Liver (tissue), 3 donors: ENCODE measurements around the gene SETD7.

Source experiments
- ATF3 ChIP-seq: IDR thresholded peaks from 2 replicates; pipeline ENCODE4 v1.6.1; 2016; ENCODE audit warnings: antibody characterized with exemption
- CTCF ChIP-seq: fragments of 150-350 bp; IDR thresholded peaks from 2 replicates; pipeline ENCODE4 v1.5.1; 2017; ENCODE audit warnings: improper control_type of control experiment, low read depth, low read length; ENCODE audit not compliant: missing input control
- EGR1 ChIP-seq, 2 donors: IDR thresholded peaks; 2 replicates each; pipeline ENCODE4 v1.6.1; 2016 to 2018; ENCODE audit warnings: antibody characterized with exemption in 2 of 2, low read depth in 2 of 2
- FOXA1 ChIP-seq: IDR thresholded peaks from 2 replicates; pipeline ENCODE4 v1.6.1; 2016; ENCODE audit warnings: antibody characterized with exemption
- GABPA ChIP-seq, 2 donors: IDR thresholded peaks in 1 of 2; conservative IDR thresholded peaks in 1 of 2; 2 replicates each; pipeline ENCODE4 v1.6.1; 2016; ENCODE audit warnings: antibody characterized with exemption in 2 of 2, mild to moderate bottlenecking in 1 of 2, moderate library complexity in 1 of 2
- HNF4A ChIP-seq, 2 donors: conservative IDR thresholded peaks; 2 replicates each; pipeline ENCODE4 v1.6.1; 2016; ENCODE audit warnings: antibody characterized with exemption in 2 of 2, mild to moderate bottlenecking in 2 of 2
- JUND ChIP-seq, 2 donors: IDR thresholded peaks; 2 replicates each; pipeline ENCODE4 v1.6.1; 2016; ENCODE audit warnings: antibody characterized with exemption in 2 of 2
- RAD21 ChIP-seq, 2 donors: IDR thresholded peaks; 2 replicates each; pipeline ENCODE4 v1.6.1; 2016; ENCODE audit warnings: antibody characterized with exemption in 2 of 2, mild to moderate bottlenecking in 2 of 2
- REST ChIP-seq: IDR thresholded peaks from 2 replicates; pipeline ENCODE4 v1.6.1; 2016; ENCODE audit warnings: antibody characterized with exemption, mild to moderate bottlenecking
- TAF1 ChIP-seq: conservative IDR thresholded peaks from 2 replicates; pipeline ENCODE4 v1.6.1; 2016; ENCODE audit warnings: antibody characterized with exemption, mild to moderate bottlenecking
- YY1 ChIP-seq: IDR thresholded peaks from 2 replicates; pipeline ENCODE4 v1.6.1; 2016; ENCODE audit warnings: antibody characterized with exemption, mild to moderate bottlenecking
- donor health status: healthy.
- donor health status: healthy.

GRCh38 chr4:139488442-139488841 is 67.6 kb downstream of the SETD7 start:
- TF ChIP-seq CTCF (no peak), RAD21 (IDR thresholded peaks at IDR 0.05) (no peak), REST (no peak), TAF1 (no peak), HNF4A (conservative IDR thresholded peaks at IDR 0.05) (no peak), FOXA1 (no peak), EGR1 (IDR thresholded peaks at IDR 0.05; ENCODE audit: low read depth in 2 of 2) (no peak), GABPA (IDR thresholded peaks at IDR 0.05 in 1 of 2, conservative IDR thresholded peaks at IDR 0.05 in 1 of 2) (no peak), ATF3 (no peak), YY1 (no peak), JUND (IDR thresholded peaks at IDR 0.05) (no peak)
